Liver (tissue), 9 donors: ENCODE results near the gene MYL7. TPM values are rescaled to one million over a fixed set of nuclear protein-coding genes. Genes with fewer than 3 reads are reported as not detected.
"Not testable (repeated sequence)": the region's sequence is repeated elsewhere in the genome, so short reads cannot be mapped to it uniquely, and the experiment has no call there.

ENCODE experiments used
- DNase-seq: peaks from one replicate; pipeline ENCODE4 v3.0.0-alpha.2; 2017; ENCODE audit warnings: low spot score
- H3K27ac ChIP-seq, 2 donors: one replicate each; pipeline ENCODE4 v1.7.0; 2013; ENCODE audit warnings: inconsistent platforms in 2 of 2, low read length in 2 of 2, control low read depth in 1 of 2, low read depth in 1 of 2, mild to moderate bottlenecking in 1 of 2
- H3K27me3 ChIP-seq, 4 donors: one replicate each; pipeline versions ENCODE4 v1.6.1 to v1.7.0; 2013; ENCODE audit warnings: low read length in 3 of 4, inconsistent platforms in 1 of 4, mild to moderate bottlenecking in 1 of 4, moderate library complexity in 1 of 4; ENCODE audit not compliant: control insufficient read depth in 4 of 4, insufficient read depth in 4 of 4
- H3K36me3 ChIP-seq, 4 donors: one replicate each; pipeline versions ENCODE4 v1.6.1 to v1.7.0; 2013; ENCODE audit warnings: low read length in 3 of 4, mild to moderate bottlenecking in 3 of 4, low read depth in 1 of 4, moderate library complexity in 1 of 4; ENCODE audit not compliant: control insufficient read depth in 4 of 4, insufficient read depth in 3 of 4
- H3K4me1 ChIP-seq, 4 donors: one replicate each; pipeline versions ENCODE4 v1.6.1 to v1.7.0; 2013; ENCODE audit warnings: low read length in 3 of 4, mild to moderate bottlenecking in 3 of 4, moderate library complexity in 1 of 4; ENCODE audit not compliant: control insufficient read depth in 4 of 4, insufficient read depth in 4 of 4
- H3K4me3 ChIP-seq, 3 donors: one replicate each; pipeline versions ENCODE4 v1.6.1 to v1.7.0; 2013; ENCODE audit warnings: low read length in 3 of 3, control low read depth in 1 of 3, low read depth in 1 of 3, mild to moderate bottlenecking in 1 of 3
- H3K9ac ChIP-seq, 2 donors: one replicate each; pipeline ENCODE4 v1.7.0; 2013; ENCODE audit warnings: low read length in 2 of 2, mild to moderate bottlenecking in 2 of 2, moderate library complexity in 2 of 2, control low read depth in 1 of 2, low read depth in 1 of 2
- H3K9me3 ChIP-seq, 4 donors: one replicate each; pipeline versions ENCODE4 v1.6.1 to v1.7.0; 2013; ENCODE audit warnings: low read length in 3 of 4; ENCODE audit not compliant: control insufficient read depth in 4 of 4
- ATF3 ChIP-seq: IDR thresholded peaks from 2 replicates; pipeline ENCODE4 v1.6.1; 2016; ENCODE audit warnings: antibody characterized with exemption
- EGR1 ChIP-seq, 2 donors: IDR thresholded peaks; 2 replicates each; pipeline ENCODE4 v1.6.1; 2016 to 2018; ENCODE audit warnings: antibody characterized with exemption in 2 of 2, low read depth in 2 of 2
- FOXA1 ChIP-seq: IDR thresholded peaks from 2 replicates; pipeline ENCODE4 v1.6.1; 2016; ENCODE audit warnings: antibody characterized with exemption
- FOXA2 ChIP-seq: IDR thresholded peaks from 2 replicates; pipeline ENCODE4 v1.6.1; 2016; ENCODE audit warnings: antibody characterized with exemption
- GABPA ChIP-seq, 2 donors: IDR thresholded peaks in 1 of 2; conservative IDR thresholded peaks in 1 of 2; 2 replicates each; pipeline ENCODE4 v1.6.1; 2016; ENCODE audit warnings: antibody characterized with exemption in 2 of 2, mild to moderate bottlenecking in 1 of 2, moderate library complexity in 1 of 2
- HNF4A ChIP-seq, 2 donors: conservative IDR thresholded peaks; 2 replicates each; pipeline ENCODE4 v1.6.1; 2016; ENCODE audit warnings: antibody characterized with exemption in 2 of 2, mild to moderate bottlenecking in 2 of 2
- HNF4G ChIP-seq: IDR thresholded peaks from 2 replicates; pipeline ENCODE4 v1.6.1; 2016; ENCODE audit warnings: antibody characterized with exemption
- MAX ChIP-seq: IDR thresholded peaks from 2 replicates; pipeline ENCODE4 v1.6.1; 2016; ENCODE audit warnings: antibody characterized with exemption
- RAD21 ChIP-seq, 2 donors: IDR thresholded peaks; 2 replicates each; pipeline ENCODE4 v1.6.1; 2016; ENCODE audit warnings: antibody characterized with exemption in 2 of 2, mild to moderate bottlenecking in 2 of 2
- SP1 ChIP-seq: IDR thresholded peaks from 2 replicates; pipeline ENCODE4 v1.6.1; 2018; ENCODE audit warnings: antibody characterized with exemption, mild to moderate bottlenecking
- TAF1 ChIP-seq: conservative IDR thresholded peaks from 2 replicates; pipeline ENCODE4 v1.6.1; 2016; ENCODE audit warnings: antibody characterized with exemption, mild to moderate bottlenecking
- YY1 ChIP-seq: IDR thresholded peaks from 2 replicates; pipeline ENCODE4 v1.6.1; 2016; ENCODE audit warnings: antibody characterized with exemption, mild to moderate bottlenecking
- WGBS: extraction: QIAGEN DNeasy Blood & Tissue Kit; methylation state at CpG from one replicate; pipeline ENCODE4 v1.1.7; 2013; 5-methylcytosine and 5-hydroxymethylcytosine counted together
- polyA plus RNA-seq, 2 donors: library from polyadenylated mRNA; stranded (reverse) in 1 of 2; unstranded in 1 of 2; fragments of 200-250 nt in 1 of 2; fragments of >200 nt in 1 of 2; fragmentation: Nextera tagmentation in 1 of 2; extraction: Ambion mirVana in 1 of 2; gene quantifications; one replicate each; pipeline versions ENCODE4 v1.2.1 to v1.2.3, GENCODE V29; 2013 to 2015
- total RNA-seq, 2 donors: library from RNA; depleted of rRNA; stranded (reverse); fragments of >200 nt; gene quantifications; one replicate each; pipeline ENCODE4 v1.2.3, GENCODE V29; 2014
- donor health status: healthy.
- donor health status: healthy.
- donor health status: healthy.
- donor health status: healthy.
- donor health status: healthy.

Gene MYL7
- total and polyA plus RNA-seq, 4 donors = not detected

GRCh38 chr7:44128721-44129582, 12.2 kb downstream of the MYL7 start:
- H3K27ac ChIP-seq = no peak overlapping the region
- no peak overlapping the region for H3K9ac ChIP-seq
- no peak for TF ChIP-seq GABPA (IDR thresholded peaks at IDR 0.05 in 1 of 2, conservative IDR thresholded peaks at IDR 0.05 in 1 of 2)
- no peak for TF ChIP-seq EGR1 (IDR thresholded peaks at IDR 0.05; ENCODE audit: low read depth in 2 of 2)
- TF ChIP-seq FOXA2 = no peak
- TF ChIP-seq HNF4A (conservative IDR thresholded peaks at IDR 0.05) = no peak
- TF ChIP-seq HNF4G = no peak
- TF ChIP-seq RAD21 (IDR thresholded peaks at IDR 0.05) = no peak
- H3K36me3 ChIP-seq = no peaks in the 10 kb centered on the region
- 80% methylated on average over 6 of the region's 6 CpGs for WGBS
- DNase-seq = no peak
- H3K4me3 ChIP-seq = no peak overlapping the region
- H3K27me3 ChIP-seq = no peaks in the 10 kb centered on the region
- no peaks in the 10 kb centered on the region for H3K9me3 ChIP-seq
- peaks cover 2 to 21% (median 17%) of the 10 kb centered on the region in 4 donors for H3K4me1 ChIP-seq

- DNase-seq = no peak
- no peak overlapping the region for H3K9ac ChIP-seq
- H3K4me3 ChIP-seq = no peak overlapping the region
- no peaks in the 10 kb centered on the region for H3K9me3 ChIP-seq
- no peak for TF ChIP-seq TAF1
- no peak for TF ChIP-seq EGR1 (IDR thresholded peaks at IDR 0.05; ENCODE audit: low read depth in 2 of 2)
- TF ChIP-seq FOXA1 = no peak
- TF ChIP-seq ATF3 = no peak
- TF ChIP-seq MAX = no peak
- H3K27ac ChIP-seq = no peak overlapping the region
- no peaks in the 10 kb centered on the region for H3K36me3 ChIP-seq
- peaks cover 8 to 32% (median 22%) of the 10 kb centered on the region in 4 donors for H3K4me1 ChIP-seq
- no peaks in the 10 kb centered on the region for H3K27me3 ChIP-seq
These were observed 14.0 kb downstream of the MYL7 start for GRCh38 chr7:44127161-44127560.

- H3K4me1 ChIP-seq = peaks cover 10 to 33% (median 20%) of the 10 kb centered on the region in 4 donors
- H3K36me3 ChIP-seq, H3K9ac ChIP-seq, H3K27ac ChIP-seq, H3K9me3 ChIP-seq, DNase-seq, H3K4me3 ChIP-seq, H3K27me3 ChIP-seq: not testable (repeated sequence)
- 92% methylated on average over 4 of the region's 4 CpGs for WGBS
These were observed 14.6 kb downstream of the MYL7 start for GRCh38 chr7:44126574-44126973.

- Histone ChIP-seq H3K9ac (no peak overlapping the region), H3K4me3 (no peak overlapping the region), H3K27me3 (no peaks in the 10 kb centered on the region), H3K36me3 (peaks cover 0 to 9% (median 5%) of the 10 kb centered on the region in 4 donors), H3K4me1 (peaks cover 8 to 24% (median 14%) of the 10 kb centered on the region in 4 donors), H3K27ac (no peak overlapping the region), H3K9me3 (no peaks in the 10 kb centered on the region)
- 79% methylated on average over 6 of the region's 6 CpGs for WGBS
- TF ChIP-seq GABPA (IDR thresholded peaks at IDR 0.05 in 1 of 2, conservative IDR thresholded peaks at IDR 0.05 in 1 of 2) (no peak), EGR1 (IDR thresholded peaks at IDR 0.05; ENCODE audit: low read depth in 2 of 2) (no peak), ATF3 (no peak), TAF1 (no peak), SP1 (no peak), MAX (no peak), YY1 (no peak)
- no peak for DNase-seq
These were observed 16.3 kb downstream of the MYL7 start for GRCh38 chr7:44124822-44125202.
